ENCODE data around the gene CFAP410. TPM values are rescaled to one million over a fixed set of nuclear protein-coding genes. Genes with fewer than 3 reads are reported as not detected.
"Not testable (repeated sequence)": the region's sequence is repeated elsewhere in the genome, so short reads cannot be mapped to it uniquely, and the experiment has no call there.

The CFAP410 gene
- total RNA-seq, 1 donor from 2014 or later, result 3.6 TPM

DNA sequence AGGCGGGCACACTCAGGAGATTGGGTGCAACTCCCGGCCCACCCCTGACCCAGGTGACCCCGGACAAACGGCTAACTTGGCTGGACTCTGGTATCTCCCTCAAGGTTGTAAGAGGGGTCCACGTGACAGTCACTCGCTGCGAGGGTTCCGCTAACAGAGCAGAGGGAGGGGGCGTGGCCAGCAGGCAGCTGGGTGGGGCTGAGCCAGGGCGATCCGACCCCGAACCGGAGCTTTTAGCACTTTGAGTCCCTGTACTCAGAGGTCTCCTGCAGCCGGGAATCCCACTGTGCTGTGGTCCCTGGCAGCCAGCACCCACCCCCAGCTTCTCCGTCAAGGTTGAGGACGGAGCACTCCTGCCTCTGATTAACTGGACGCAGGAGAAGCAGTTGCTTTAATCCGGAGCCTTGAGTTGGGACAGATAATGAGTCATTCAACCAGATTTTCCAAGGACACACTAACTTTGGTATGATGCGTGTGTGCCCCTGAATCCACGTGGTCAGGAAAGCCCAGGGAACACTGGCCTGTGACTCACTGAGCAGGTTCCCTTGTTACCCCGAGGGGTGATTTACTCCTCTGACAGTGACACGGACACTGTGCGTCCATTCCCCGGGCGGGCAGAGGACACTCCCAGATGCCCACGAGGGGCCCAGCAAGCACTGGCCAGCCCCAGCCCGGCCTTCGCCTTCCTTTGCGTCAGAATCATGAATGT, 31.0 kb upstream of the CFAP410 start:
- DNase-seq (ENCODE audit: low read depth in 2 of 2), result no peak

DNA sequence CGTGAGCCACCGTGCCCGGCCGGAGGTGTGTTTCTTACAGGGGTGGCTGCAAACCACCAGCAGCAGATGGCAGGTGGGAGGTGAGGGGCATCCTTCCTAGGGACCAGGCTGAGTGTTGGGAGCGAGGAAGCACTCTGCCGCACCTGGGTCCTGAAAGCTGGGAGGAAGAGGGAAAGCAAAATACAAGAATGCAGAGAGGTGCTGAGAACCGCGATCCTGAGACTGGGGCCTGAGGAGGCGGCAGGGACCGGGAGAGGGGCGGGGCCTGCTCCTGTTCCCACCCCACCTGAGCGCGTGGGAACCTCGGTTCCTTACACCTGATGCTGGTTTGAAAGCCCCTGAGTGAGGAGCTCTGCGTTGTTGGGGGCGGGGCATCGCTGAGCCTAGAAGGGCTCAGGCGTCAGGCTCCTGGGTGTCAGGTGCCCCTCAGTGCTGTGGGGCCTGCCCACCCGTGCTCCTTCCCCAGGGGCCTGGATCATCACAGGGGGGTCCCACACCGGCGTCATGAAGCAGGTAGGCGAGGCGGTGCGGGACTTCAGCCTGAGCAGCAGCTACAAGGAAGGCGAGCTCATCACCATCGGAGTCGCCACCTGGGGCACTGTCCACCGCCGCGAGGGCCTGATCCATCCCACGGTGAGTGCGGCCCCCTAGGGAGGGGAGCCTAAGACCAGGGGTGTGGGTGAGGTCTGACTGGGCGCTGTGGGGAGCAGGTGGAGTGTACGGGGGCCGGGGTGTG, 29.7 kb upstream of the CFAP410 start:
- DNase-seq (ENCODE audit: low read depth in 2 of 2), result no peak

DNA sequence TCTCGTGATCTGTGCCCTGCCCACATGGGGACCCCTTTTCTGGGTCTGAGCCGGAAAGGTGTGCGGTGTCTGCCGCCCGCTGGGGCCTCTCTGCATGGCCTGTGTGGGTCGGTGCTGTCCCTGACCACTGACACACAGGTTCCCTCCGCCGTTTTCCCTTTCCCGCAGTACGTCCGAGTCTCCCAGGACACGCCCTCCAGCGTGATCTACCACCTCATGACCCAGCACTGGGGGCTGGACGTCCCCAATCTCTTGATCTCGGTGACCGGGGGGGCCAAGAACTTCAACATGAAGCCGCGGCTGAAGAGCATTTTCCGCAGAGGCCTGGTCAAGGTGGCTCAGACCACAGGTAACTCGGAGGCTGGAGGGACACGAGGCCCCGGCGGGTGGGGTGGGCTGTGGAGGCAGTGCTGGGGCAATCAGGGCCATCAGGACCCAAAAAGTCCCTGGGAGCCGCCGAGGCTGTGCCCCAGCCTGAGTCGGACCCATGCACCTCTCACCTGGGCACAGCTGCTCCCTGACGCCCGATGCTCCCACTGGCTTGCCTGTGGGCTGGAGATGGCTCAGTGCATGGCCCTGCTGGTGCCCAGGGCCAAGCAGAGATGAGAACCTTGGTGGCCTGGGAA, 27.5 kb upstream of the CFAP410 start:
- DNase-seq (ENCODE audit: low read depth in 2 of 2), result no peak

DNA sequence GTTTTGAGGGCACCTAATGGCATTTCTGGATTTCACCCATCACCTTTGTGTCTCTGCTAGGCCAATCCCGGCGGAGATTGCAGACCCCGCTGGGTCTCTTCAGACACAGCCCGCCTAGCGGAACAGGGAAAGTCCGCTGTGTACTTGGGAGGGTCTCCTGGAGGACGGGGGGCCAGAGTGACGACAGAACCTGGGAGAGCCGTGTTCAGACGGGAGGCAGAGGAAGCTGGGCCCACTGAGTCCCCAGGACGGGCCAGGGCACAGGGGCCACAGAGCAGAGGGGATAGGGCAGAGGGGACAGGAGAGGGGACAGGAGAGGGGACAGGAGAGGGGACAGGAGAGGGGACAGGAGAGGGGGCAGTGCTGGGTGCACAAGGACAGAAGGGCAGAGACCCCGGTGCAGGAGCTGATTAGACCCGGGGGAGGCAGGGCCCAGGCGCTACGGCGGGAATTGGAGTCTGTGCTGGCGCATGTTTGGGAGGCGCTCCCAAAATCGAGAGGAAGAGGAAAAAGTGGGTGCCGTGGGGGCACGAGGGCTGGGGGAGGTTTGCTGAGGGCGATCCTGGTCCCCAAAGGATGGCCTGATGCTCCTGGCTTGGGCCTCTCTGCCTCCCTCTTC, 26.9 kb upstream of the CFAP410 start:
- DNase-seq (ENCODE audit: low read depth in 2 of 2), result no peak

DNA sequence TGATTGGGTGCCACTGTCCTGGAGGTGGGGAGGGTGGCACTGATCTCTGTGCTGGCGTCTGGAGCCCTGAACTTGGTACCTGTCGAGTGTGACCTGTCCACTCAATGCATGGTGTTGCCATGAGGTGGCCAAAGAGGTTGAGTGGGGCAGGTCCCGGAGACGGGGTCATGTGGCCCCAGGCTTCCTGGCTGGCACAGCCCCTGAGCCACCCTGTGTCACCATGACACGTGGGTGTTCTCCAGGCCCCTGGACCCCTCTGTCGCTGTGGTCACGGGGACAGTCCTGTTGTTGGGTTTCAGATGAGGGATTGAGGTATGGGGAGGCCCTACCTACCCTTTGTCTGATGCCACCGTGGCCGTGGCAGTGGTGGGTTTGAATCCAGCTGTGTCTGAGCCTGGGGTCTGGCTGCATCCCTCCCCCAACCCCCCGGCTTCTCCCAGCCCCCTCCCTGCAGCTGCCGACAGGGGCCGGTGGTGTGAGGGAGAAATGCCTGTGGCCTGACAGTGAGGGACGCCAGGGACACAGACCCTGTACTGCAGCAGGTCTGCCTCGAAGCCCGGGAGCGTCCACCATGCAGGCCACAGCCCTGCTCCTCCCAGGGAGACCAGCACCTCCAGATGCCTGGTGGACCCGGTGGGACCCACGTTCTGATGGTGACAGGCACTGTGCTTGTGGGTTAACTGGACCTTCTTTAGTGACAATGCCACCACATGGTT, 26.2 kb upstream of the CFAP410 start:
- DNase-seq (ENCODE audit: low read depth in 2 of 2), result no peak

DNA sequence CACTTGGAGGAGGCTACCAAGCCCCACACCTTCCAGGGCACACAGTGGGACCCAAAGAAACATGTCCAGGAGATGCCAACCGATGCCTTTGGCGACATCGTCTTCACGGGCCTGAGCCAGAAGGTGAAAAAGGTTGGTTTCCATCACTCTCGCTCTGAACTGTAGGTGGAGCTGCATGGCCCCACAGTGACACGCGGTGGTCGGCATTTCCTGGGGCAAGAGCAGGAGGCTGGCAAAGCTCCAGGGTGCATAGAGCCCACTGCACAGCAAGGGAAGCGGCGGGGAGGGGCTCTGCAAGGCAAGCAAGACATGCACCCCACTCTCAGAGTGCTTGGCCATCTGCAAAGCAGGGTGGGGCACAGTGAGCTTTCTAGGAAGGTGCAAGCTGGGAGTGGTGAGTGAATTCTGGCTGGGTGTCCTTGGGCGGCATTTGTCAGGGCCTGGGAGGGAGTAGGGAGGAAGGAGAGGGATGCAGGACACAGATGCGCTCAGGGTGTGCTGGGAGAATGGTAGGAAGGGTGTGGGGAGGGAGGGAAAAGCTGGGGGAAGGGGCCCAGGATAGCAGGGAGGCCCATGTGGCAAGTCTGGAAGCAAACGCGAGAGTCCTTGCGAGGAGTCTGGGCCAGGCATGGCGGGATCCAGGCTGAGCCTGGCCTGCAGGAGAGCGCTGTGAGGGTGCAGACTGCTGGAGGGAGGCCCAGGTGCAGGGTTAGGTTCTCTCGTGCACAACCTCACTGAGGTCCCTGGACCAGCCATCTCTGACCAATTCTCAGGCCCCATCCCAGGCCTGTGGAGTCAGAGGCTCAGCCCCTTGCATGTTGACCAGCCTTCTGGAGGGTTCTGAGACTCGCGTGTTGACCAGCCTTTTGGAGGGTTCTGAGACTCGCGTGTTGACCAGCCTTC, 25.2 kb upstream of the CFAP410 start:
- DNase-seq (ENCODE audit: low read depth in 2 of 2), result no peak

DNA sequence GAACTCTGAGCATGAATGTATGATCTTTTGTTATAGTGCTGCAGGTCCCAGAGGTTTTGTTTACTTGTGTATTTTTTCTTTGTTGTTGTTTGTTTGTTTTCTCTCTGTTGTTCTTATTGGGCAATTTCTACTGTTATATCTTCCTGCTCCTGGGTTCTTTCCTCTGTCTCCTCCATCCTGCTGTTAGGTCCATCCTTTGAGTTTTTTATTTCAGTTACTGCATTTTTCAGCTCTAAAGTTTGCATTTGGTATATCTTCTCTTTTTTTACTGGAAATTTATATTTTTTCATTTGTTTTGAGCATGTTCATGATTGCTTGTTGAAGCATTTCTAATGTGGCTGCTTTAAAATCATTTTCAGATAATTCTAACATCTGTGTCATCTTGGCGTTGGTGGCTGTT, 24.1 kb upstream of the CFAP410 start:
- no peak for DNase-seq (ENCODE audit: low read depth in 2 of 2)

DNA sequence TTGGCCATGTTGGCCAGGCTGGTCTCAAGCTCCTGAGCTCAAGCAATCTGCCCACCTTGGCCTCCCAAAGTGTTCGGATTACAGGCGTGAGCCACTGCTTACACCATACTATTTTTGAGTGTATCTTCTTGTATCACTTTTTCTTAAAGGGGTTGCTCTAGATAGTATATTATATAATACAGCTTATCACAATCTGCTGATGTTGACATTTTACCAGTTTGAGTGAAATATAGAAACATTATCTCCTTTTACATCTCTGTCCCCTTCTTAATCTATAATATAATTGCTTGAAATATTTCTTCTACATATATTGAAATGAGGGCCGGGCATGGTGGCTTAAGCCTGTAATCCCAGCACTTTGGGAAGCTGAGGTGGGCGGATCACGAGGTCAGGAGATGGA, 22.7 kb upstream of the CFAP410 start:
- DNase-seq (ENCODE audit: low read depth in 2 of 2), result not testable (repeated sequence)

DNA sequence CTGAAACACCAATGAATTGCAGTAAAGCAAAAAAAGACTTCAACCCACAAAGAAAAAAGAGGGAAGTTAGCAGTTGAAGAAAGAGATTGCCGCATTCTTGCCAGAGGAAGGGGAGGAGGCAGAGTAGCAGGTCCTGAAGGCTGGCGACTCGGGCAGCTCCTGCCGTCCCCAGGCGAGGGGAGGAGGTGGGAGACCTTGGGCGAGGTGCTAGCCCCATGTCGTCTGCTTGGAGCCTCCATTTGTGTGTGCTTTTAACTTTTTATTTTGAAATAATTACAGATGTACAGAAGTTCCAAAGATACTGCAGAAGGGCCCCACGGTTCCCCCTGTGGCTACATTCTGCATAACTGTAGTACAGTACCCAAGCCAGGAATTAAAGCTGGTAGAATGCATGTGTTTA, 21.0 kb upstream of the CFAP410 start:
- DNase-seq (ENCODE audit: low read depth in 2 of 2), result no peak

DNA sequence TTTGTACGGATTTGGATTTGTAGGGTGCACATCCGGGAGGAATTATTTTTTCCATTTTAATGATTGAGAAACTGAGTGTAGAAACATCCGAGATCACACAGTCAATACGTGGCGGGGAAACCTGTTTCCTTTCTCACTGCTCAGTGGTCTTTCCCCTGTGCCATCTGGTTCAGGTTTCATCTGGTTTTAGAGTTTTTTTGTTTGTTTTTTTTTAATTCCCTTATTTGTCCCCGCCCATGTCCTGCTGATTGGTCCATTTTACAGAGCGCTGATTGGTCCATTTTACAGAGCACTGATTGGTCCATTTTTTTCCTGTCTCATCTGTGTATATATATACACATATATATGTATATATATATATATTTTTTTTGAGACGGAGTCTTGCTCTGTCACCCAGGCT, 20.2 kb upstream of the CFAP410 start:
- DNase-seq (ENCODE audit: low read depth in 2 of 2), result no peak

DNA sequence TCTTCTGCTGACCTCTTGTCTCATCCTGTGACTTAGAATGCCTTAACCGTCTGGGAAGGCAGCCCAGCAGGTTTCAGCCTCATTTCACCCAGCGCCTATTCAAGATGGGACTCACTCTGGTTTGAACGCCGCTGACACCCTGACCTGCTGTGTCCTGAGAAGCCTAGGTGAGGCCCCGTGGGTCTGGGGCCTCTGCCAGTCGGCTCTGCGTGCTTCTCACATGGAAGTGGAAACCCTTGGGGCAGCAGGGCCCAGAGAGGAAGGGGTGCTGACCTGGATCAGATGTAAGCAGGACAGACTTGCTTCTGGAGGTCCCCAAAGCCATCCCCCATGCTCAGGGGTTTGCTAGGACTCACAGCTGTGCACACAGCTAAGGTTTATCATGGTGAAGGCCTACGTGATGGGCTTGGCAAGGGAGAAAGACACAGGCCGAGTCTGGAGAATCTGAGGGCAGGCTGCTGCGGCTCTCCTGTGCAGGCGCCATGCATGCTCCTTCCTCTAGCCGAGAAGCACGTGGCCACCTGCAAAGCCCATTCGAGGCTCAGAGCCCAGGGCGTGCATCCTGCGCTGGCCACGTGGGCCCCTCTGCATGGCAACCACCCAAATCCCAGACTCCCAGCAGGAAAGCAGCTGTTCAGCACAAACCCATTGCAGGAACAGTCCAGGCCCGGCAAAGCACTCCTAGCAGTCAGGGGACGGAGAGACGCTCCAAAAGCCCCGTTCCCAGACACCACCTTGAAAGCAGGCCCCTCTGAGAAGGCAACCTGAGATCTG, 18.1 kb upstream of the CFAP410 start:
- DNase-seq (ENCODE audit: low read depth in 2 of 2), result no peak

DNA sequence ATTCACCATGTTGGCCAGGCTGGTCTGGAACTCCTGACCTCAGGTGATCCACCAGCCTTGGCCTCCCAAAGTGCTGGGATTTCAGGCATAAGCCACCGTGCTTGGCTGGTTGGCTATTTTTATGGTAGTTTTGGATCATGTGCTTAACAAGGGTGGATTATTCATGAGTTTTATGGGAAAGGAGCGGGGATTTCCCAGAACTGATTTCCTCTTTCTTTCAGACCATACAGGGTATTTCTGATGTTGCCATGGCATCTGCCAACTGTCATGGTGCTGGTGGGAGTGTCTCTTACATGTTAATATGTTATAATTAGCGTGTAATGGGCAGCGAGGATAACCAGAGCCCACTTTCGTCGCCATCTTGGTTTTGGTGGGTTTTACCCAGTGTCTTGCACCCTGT, 17.4 kb upstream of the CFAP410 start:
- DNase-seq (ENCODE audit: low read depth in 2 of 2), result no peak

DNA sequence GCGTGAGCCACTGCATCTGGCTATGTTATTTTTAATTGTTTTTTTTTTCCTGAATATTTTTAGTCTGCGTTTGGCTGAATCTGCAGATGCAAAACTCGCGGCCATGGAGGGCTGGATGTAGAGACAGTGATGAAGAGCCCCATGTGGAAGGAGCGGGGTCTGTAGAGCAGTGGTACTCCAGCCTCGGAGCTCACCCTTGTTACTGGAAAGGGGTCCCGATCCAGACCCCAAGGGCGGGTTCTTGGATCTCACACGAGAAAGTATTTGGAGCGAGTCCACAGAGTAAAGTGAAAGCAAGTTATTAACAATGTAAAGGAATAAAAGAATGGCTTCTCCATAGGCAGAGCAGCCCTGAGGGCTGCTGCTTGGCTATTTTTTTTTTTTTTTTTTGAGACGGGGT, 17.0 kb upstream of the CFAP410 start:
- no peak for DNase-seq (ENCODE audit: low read depth in 2 of 2)

DNA sequence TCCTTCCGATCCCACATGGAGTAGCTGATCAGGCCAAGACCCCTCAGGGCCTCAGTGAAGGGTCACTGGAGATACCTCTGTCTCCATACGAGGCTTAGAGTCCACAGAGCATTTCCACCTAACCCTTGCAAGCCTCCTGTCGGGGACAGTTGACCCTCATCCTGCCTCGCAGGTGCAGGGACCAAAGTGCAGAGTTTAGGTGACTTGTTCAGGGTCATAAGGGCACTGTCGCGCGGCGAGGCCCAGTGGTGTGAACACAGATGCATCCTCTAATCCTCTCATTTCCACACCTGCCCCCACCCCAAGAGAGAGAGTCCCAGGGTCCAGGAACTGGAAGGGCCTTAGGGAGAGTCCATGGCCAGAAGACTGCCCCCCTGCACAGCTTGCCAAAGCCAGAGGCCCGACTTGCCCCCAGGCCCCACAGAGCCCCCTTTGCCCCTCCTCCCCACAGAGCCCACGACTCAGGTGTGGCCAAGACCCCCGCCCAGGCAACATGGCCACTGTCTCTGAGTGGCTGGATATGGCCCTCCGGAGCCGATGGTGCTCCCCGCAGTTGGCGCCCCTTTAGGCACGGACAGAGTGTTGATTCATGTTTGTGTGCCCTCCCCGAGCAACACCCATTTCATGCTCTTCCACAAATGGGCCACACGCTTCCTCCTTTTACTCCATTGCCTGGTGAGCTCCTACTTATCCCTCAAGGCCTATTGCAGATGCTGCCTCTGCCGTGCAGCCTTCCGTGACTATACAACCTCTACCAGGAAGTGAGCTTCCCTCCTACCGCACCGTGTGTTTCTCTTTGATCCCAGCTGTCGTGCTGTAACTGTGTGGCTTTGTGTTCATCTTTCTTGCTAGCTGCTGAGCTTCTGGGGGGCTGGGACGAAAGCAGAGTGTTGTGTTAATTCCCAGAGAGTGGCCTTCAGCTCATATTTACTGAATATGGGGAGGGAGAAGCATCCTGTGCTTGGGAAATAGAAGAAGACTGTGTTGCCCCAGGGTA, 15.9 kb upstream of the CFAP410 start:
- DNase-seq (ENCODE audit: low read depth in 2 of 2), result no peak

DNA sequence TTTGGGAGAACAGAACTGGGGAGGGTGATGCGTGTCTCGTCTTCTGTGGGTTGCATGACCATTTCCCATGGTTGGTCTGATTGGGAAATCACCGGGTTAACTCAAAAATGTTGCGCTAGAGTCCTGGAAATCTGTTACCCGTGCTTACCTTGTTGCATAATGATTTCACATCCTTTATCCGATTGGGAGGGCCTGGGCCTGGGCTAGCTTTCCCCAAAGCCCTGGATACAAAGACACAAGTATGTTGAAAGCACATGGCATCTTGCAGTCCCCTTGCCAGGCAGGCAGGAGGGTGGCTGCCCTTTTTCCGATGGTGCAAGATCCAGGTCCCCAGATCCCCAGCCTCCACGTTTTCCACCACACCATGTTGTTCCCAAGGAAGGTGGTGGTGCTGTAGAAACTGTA, 14.8 kb upstream of the CFAP410 start:
- no peak for DNase-seq (ENCODE audit: low read depth in 2 of 2)

DNA sequence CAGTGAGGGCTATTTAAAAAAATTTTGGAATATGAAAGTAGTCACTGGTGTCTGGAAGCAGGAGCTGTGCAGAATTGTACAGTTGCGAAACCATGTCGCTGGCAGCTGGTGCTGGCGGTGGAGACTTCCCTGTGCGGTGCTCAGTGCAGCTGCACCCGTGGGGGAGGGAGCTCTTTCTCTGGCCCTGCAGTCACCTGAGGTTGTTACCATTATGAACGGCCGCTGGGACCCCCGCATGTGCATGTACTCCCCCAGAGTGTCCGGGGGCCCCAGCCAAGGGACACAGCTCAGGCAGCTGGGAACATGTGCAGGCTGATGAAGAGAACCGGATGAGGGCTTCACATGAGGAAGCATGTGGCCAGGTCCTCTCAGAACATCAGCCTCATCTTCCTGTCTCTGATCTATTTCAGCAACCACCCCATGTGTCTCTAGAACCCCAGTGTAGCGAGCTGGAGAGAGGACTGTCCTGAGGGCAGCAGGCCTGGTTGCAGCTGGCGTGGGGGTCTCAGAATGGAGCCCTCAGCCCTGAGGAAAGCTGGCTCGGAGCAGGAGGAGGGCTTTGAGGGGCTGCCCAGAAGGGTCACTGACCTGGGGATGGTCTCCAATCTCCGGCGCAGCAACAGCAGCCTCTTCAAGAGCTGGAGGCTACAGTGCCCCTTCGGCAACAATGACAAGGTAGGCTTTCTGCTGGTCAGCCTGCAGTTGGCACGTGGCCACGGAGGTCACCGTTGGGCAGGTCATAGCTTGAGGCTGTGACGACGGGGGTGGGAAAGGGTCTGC, 14.2 kb upstream of the CFAP410 start, which contains the start of gene TRPM2:
TSS of gene TRPM2 (plus strand) at position 431 of the 780 bp plus-strand sequence. CDS start at position 511, 80 bp downstream.
- no peak for DNase-seq (ENCODE audit: low read depth in 2 of 2)

DNA sequence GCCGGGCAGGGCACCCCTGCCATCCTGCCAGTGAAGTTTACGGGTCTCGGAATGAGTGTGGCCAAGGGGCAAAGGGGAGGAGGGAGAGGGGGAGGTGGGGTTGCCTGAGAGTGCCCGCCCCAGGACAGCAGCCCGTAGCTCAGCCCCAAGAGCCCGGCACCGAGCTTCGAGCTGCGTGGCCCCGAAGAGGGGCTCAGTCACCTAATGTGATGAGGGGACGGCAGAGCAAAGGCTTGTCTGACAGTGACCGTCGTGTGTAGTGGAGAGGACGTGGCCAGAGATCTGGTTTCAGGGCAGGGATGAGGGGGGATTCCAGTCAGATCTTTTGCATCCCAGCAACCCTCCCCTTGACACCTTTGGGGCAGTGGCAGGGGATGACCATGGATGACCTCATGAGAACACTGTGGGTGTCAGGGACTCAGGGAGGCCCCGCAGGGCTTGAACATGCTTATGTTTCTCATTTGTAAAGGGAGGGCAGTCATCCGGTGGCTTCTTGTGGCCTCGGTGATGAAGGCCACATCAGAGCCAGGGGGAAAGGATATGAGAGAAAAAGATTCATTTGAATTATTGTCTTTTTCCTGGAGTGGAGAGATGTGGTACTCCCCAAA, 13.2 kb upstream of the CFAP410 start:
- DNase-seq (ENCODE audit: low read depth in 2 of 2), result no peak

Measured in dermis microvascular lymphatic vessel endothelial cell (primary cell).